NCI-H1930 (cell line): ENCODE measurements around the gene MBNL2.

Experiments
- DNase-seq, 2 experiments: peaks; one replicate each; lab custom pipeline; 2025; lab: John Stamatoyannopoulos, UW

MBNL2 gene

DNA sequence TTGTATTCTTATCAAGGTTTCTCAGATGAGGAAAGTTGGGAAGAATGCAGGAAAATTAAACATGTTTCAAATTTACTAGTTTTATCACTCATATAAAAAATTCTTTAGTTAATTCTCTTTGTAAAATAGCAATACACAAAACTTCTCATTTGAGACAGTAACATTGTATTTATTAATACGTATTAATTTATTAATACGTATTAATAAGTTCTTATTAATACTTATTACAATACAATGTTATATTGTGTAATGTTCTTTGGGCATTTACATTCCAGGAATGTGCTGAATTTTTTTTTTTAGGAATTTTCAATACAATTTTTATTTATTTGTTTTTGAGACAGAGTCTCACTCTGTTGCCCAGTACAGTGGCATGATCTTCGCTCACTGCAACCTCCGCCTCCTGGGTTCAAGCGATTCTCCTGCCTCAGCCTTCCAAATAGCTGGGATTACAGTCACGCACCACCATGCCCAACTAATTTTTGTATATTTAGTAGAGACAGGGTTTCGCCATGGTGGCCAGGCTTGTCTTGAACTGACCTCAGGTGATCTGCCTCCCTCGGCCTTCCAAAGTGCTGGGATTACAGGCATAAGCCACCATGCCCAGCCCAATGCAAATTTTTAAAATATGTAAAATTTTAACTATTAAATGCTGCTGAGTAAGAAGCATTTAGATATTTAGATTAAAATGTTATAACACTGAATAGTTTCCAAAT lies 31.6 kb downstream of the MBNL2 start:
- no peak for DNase-seq

DNA sequence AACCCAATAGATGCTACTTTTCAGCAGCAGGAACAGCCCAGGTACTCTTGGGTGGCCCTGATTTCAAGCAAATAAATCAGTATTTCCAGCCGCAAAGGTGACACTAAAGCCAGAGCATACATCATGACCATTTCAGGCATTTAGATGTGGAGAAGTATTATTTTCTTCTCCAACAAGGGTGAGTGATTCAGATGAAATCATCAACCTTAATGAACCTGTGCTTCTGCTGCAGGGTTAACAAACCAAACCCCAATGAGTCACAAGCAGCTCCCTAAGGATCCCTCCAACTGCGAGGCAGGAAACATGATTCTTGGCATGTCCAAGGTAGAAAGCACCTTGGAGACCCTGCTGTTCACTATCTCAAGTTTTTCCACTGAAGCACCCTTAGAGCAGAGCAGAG lies 32.7 kb downstream of the MBNL2 start:
- DNase-seq = no peak

DNA sequence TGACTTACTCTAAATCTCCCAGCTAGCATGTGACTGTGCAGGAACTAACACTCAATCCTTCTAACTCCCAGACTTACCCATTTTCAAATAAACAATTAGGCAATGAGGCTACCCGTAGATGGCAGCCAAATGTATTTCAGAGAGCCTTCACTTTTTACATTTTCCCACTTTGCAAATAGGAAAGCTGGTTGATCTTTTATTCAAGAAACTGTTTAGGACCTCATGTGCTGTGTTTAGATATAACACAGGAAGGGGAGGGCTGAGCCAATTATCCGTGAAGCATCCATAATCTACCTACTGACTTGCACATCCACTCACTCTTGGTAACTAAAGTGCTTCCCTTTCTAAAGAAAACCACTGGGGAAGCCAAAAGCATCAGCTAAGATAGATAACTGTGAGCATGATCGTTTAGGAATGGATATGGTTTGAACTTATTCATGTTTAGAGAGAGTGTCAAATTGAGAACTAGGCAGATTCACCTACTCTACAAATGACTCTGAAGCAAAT lies 33.4 kb downstream of the MBNL2 start:
- no peak for DNase-seq

DNA sequence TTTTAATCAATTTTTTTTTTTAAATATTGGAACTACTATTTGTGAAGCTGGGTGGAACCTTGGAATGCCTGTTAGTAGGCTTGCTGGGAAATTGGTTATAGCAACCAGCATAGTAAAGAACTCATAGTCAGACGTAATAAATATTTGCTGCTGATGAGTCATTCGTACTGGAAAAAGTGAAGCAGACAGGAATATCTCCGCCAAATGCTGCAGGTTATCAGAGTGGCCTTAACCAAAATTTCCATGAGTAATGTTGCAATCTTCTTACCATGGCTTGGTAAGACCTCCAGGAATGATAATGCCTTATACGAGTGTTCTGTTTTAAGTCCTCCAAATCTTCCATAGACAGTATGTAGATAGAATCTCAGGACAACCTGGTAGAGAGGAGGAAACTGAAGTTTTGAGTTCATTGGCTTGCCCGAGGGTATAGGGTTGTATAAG lies 34.2 kb downstream of the MBNL2 start:
- DNase-seq = no peak

DNA sequence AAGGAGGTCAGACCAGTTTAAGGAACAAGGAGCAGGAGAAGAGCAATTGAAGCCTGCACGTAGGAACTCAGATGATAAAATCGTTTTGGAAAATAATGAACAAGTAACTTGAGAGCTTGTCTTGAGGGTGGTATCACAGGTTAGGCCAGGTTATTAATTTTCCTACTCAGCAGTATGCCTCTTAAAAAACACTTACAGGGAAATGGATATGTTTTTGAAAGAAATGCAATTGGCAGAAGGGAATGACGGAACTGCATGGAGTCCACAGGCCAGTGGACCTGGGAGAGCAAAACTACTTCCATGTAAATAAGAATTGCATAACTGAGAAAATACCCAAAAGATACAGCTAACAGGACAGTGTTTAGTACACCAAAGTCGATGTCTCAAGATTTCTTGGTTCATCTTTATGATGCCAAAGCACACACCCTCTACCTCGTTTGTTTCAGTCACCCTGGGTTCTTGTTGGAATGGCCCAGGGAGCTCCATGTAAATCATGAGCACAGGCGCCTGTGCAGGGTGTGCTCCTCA lies 35.2 kb downstream of the MBNL2 start:
- no peak for DNase-seq

DNA sequence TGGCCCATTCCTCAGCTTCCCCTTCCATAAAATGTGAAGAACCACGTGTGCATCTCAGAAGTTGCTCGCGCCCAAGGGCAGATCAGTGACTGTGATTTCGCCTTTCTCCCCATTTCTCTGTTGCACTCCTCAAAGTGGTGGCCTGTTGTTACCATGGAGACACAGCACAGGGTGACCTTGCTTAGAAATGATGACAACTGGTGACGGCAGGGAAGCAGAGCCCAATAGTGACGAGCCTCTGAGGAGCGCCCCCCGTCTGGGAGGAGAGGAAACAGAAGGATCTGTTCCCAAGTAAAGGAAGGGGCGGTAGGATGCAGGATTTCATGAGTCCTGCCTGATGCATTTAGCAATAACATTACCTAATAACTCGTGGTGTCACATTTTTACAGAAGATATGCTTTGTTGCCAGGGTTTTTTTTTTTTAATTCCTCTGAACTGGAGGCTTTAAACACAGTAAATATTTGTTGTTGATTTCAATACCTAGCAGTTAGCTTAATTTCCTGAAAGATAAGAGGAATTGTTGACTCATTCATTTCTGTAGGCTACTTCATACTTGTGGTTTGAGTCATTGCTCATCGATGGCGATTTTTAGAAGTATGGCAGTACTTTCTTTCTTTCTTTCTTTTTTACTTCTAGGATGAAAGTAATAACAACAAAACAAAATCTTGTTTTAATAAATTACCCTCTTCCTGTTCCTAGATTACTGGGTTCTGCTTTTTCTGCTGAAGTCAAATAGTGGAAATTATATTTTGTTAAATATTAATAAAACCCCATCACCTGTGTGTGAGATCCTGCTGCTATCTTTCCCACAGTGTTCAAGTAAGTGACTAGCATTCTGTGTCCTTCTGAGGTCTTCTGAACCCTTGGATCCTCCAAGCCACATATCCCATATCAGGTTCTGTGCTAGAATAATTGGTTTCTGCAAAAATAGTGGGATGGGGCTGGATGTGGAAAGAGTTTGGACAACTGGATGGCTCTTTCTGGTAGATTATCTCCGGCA lies 36.0 kb downstream of the MBNL2 start:
- no peak for DNase-seq

DNA sequence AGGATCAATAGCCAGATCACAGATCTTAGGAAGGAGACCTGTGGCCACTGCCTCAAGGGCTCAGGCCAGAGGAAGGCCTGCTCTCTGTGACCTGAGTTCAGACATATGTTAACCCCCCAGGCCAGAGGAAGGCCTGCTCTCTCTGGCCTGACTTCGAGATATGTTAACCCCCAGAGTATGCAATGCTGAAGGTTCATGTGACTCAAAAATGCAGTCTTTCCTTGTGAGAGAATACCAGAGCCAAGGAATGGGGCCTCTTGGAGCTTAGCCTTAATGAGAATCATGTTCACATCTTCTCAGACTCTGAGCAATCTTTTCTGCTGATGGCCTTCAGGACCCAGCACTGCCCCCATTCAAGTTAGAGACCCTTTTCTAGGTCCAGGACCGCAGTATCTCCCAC lies 36.7 kb downstream of the MBNL2 start:
- no peak for DNase-seq

DNA sequence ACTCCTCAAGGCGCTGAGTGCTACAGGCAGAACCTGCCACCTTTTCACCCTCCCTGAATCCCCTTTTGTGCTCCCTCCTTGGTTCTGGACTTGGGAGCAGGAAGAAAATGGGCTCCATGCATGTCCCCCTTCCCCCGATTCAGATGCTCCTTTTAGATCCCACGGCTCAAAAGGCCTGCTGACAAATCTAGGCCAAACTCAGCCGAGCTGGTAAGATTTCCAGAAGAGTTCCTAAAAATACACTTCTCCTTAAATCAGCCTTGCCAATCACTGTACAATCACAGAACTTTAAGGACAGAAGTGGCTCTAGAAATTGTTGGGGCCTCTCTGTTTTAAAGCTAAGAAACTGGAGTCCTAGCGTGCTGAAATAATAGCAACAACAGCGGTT lies 37.3 kb downstream of the MBNL2 start:
- DNase-seq = no peak

DNA sequence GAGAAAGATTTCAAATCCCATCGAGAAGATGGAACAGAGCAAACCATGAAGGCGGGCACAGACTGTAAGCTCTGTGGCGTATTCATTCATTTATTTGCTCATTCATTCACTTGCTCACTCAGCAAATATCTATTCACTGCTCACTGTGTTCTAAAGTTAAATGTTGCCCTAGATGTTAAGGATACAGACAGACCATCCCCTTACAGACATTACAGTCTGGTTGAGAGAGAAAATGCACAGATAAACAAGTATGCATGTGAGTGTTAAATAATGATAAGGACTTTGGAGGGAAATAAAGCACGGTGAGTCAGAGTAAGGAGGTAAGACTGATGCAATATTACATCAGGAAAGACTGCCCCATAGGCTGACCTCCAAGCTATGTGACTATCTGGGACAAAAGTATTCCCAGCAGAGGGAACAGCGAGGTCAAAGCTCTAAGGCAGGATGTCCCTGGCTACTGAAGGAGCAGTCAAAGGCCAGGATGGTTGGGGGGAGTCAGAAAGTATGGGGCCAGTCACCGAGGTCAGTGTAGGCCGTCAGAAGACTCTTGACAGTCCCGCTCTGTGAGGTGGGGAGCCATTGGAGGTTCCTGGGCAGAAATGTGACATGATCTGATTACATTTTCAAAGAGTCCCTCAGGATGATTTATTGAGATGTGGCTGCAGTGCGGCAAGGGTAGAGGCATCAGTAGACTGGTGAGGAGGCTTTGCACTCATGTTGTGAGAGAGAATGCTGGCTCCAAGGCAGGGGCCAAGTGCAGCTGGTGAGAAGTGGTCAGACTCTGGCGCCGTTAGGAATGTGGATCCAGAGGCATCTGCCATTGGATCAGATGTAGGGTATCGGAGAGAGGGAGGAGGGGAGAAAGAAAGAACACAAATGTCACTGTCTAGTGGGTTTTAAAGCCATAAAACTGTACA lies 37.9 kb downstream of the MBNL2 start:
- no peak for DNase-seq

DNA sequence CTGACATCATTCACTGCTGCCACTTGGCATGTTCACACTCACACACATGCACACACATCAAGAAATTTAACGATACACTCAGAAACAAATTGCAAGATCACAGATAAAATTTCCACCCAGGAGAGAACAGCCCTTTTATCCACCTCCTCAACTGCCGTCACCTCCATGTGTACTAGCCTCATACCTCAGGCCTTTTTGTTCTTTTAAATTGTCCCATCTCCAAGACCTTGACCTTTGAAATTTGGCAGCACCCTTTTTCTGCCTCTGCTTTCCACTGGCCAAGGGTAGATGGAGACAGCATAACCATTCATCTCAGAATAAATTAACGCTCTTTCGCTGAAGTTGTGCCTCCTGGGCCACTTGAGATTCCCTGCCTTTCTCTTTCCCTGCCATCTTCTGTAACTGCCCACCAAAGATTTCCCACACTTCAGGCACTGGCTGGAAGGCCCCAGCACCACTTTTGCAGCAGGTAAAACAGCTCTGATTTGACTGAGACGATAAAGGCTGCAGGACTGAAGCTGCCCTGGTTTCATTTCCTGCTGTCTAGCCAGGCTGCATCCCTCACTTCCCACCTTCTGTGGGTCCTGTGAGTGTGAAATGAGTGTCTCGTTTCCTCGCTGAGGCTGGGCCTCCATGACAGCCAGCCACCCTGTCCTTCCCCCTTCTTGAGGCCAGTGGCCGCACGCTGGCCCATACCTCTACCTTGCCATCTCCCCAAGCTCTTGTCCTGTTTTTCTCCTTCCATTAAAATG lies 39.3 kb downstream of the MBNL2 start:
- DNase-seq = no peak

DNA sequence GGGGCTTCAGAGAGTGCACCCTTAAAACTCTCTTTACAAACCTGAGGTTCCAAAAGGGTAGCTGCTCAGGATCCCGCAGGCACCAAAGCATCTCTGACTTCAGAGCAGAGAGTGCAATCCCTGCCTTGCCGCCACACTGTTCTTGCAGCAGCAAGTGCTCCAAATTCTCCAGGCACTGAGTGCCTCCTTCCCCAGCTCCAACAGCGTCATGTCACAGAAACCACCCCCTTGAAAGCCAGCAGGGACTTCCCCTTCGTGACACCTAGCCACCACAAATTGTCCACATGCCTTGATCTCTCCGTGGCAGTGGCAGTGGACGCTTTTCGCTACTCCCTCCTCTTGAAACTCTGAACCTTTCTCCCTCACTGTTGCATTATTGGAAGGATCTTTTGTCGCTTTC lies 39.9 kb downstream of the MBNL2 start:
- no peak for DNase-seq

DNA sequence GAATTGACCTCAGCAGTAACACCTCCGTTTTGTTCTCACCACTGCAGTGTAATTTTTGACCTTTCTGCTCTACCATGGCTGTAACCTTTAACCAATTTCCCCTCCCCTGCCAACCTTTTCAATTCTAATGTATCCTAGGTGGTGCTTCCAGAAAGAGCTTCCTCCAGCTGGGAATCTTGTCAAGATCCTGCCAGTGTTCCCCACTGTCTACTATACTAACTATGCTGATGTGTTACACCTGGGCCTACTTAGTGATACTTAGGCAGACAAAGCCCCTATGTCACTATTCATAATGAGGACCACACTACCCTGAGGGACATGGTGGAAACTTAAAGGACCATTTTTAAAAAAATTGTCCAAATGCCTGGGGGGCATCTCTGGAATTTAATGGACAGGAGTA lies 41.0 kb downstream of the MBNL2 start:
- no peak for DNase-seq

DNA sequence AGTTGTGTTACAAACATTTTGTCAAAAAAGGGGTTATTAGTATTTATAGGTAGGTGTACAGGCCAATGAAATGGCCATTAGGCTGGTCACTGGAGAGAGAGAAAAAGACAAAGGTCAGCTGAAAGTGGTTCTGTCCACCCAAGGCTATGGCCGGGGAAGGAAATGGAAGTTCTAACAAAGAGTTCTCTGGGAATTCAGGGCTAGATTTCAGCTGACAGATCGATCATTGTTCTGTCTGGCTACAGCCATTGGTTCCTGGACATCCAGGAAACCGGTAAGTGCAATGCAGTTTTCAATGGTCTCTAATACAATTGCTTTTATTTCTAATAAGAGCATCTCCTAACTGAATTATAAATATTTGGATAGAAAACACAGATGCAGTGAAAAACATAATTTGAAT lies 42.5 kb downstream of the MBNL2 start:
- DNase-seq = no peak

DNA sequence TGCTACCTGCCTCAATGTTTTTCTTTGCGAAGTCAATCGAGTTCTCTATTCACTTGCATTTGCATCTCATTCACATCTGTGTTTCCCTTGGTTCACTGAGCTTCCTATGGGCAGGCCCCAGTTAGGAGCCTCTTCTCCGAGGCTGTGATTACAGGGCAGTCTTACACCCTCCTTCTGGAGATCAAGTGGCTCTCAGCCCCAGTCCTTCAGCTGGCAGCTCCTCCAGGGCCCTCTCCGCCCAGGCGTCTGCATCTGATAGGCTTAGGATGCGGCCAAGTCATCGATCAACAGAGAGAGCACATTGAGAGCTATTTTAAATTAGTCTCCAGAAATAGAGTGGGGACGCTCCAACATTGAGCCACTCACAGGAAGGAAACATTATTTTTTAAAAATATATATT lies 44.2 kb downstream of the MBNL2 start:
- no peak for DNase-seq

DNA sequence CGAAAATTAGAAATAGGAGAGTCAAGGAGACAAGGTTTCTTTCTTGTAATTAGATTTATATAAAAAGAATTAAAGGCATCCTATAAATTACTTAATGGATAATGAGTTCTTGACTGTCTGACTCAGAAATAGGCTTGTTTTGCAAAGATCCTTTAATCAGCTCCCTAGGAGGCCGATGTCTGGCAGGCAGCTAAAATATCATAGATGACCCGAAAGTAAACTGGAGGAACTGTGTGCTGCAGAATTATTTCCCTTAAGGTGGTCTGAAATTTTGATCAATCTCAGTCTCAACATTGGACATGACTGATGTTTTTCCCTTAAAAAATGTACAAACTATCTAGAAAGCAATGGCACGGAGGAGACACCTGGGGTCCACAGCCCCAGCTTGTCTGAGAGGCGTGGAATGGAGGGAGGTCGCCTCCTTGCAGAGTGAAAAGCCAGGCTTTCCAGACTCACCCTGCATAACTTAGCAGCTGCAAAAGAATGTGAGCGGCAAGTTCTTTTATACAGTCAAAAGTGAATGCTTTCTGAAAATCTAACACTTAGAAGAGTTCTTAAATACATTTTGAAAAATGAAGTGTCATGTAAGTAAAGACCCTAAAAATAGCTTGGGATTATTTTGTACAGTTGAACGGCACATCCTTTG lies 44.8 kb downstream of the MBNL2 start:
- no peak for DNase-seq

DNA sequence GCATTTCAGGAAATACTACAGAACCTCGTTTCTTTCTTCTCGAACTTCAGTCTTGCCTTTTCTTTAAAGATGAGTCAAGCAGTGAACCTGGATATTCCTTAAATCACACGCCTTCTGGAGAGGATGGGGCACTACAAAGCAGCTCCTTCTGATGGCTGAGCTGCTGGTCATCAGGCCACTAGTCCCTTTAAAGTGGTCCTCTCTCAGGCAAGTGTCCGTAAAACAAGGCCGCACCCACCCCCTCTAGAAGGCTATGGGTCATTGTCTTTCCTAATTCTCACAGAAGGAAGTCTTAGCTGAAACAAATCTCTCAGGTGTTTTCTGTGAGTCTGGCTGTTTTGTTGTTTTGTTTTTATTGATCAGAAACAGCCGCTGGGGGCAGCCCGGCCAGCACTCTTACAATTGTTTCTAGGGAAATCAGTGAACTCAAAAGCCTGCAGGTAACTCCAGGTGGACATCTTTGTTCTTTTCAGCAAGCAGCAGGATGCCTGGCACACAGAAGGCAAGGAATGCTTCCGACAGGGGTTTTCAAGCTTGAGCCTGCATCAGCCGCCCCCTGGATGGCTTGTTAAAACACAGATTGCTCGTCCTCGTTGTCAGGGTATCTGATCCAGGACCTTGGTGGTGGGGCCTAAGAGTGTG lies 45.4 kb downstream of the MBNL2 start:
- DNase-seq = no peak

DNA sequence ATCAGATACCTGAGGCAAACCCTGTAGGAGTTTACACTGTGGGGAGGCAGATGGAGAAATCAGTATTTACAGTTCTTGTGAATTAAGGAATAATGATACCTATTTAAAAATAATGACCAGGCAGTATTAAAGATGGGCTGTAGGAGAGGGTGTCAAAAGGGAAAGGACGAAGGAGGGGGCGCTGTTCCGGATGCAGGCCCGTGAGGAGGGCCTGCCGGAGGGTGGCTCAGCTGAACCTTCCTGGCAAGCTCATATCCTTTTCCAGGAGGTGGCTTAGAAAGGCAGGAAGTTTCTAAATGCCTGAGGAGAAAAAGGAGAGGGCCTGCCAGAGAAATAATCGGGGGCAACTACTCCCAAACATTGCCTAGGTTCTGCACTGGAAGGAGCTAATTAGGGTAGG lies 46.6 kb downstream of the MBNL2 start:
- DNase-seq = no peak

DNA sequence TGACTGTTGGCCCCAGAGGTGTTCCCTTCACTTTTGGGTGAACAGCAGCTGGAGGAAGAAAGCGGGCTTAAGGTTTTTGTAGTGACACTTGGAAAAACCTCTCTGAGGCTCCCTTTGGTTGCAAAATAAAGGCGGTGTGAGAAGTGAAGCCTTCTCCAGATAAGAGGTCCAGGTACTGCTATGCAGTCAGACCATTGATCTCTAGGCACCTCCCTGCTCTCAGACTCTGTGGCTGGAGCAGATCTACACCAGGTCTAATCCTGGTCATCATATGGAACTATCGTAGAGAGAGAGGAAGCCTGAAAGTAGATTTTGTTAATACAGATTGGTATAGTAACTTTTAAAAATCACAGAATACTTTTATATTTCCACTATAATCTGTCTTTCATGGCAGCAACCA lies 47.5 kb downstream of the MBNL2 start:
- DNase-seq = no peak

DNA sequence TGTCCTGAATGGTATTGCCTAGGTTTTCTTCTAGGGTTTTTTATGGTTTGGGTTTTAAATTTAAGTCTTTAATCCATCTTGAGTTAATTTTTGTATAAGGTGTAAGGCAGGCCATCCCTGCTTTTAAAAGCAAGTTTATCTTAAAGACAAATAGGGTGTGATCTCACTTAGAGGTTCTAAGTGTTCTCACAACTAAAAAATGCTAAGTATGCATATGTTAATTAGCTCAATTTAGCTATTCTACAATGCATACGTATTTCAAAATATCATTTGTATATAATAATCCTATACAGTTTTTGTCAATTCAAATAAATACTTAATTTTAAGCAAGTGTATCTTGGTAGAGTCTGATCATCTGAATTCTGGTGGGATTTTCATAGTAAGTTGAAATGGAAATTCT lies 50.4 kb downstream of the MBNL2 start:
- no peak for DNase-seq

DNA sequence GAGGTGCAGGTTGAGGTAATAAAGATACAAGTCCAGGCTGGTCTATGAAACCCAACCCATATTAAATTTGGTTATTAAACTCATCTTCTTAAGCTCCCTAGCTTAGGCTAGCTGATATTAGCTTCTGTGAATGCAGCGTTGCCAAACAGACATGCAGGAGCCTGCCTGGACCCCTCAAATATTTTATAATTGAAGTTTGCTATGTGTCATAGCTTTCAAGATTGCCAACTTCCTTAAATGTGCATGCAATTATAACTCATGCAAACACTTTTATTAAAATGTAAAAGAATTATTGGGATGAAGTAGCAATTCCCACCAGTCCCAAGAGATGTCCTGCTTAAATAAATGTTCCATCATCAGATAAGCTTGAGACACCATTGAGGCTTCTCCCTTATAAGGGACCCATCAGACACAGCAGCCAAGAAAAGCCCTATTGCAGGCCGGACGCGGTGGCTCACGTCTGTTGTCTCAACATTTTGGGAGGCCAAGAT lies 51.3 kb downstream of the MBNL2 start:
- DNase-seq = no peak
